Anterior cingulate cortex (tissue), 58 donors: ENCODE measurements around the gene ATP9A.
"Not testable (repeated sequence)": the region's sequence is repeated elsewhere in the genome, so short reads cannot be mapped to it uniquely, and the experiment has no call there.

Experiments used
- DNase-seq, 58 donors: peaks; one replicate each; lab custom pipeline; 2025; lab: John Stamatoyannopoulos, UW

ATP9A gene

DNA sequence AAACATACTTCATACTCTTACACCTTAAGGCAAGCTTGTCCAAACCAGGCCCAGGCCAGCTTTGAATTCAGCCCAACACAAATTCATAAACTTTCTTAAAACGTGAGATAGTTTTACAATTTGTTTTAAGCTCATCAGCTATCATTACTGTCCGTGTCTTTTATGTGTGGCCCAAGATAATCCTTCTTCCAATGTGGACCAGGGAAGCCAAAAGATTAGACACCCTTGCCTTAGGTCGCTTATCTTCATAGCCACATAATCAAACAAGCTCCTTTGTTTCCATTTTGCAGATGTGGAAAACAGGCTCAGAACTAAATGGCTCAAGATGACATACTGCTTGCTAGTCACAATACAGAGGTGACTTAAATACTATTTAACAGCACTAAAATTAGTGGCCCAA is 28.1 kb upstream of the ATP9A start:
- DNase-seq: no peak

- DNase-seq: no peak
Observed at GRCh38 chr20:51792960-51793359, 24.8 kb upstream of the ATP9A start.

DNA sequence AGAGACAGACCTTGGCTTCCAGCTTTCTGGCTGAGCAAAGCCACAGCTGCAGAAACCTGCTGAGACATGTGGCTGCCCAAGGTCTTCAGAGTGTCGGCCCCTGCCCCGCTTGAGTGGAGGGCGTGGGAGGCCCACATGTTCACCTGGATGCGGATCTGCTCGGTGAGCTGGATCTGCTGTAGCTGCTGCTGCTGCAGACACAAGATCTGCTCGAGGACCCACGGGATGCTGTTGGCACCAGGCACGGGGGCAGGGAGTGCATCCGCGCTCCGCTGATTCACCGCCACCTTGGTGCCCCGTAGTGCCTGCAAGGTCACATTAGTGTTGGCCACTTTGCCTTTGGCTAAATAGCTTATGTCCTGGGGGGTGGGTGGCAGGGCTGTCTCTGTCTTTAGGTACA is 23.4 kb upstream of the ATP9A start:
- no peak for DNase-seq

- no peak for DNase-seq
Observed at GRCh38 chr20:51790256-51790655, 22.1 kb upstream of the ATP9A start.

GRCh38 chr20:51789434-51789833 is 21.2 kb upstream of the ATP9A start:
- DNase-seq: no peak

- no peak for DNase-seq
Observed at GRCh38 chr20:51788822-51789221, 20.6 kb upstream of the ATP9A start.

- DNase-seq: no peak
Observed at GRCh38 chr20:51784299-51784698, 16.1 kb upstream of the ATP9A start.

DNA sequence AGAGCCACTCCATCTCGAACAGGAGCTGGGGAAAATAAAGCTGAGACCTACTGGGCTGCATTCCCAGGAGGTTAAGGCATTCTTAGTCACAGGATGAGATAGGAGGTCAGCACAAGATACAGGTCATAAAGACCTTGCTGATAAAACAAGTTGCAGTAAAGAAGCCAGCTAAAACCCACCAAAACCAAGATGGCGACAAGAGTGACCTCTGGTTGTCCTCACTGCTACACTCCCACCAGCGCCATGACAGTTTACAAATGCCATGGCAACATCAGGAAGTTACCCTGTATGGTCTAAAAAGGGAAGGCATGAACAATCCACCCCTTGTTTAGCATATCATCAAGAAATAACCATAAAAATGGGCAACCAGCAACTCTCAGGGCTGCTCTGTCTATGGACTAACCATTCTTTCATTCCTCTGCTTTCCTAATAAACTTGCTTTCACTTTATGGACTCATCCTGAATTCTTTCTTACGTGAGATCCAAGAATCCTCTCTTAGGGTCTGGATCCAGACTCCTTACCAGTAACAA is 10.1 kb upstream of the ATP9A start:
- DNase-seq: not testable (repeated sequence)

- no peak for DNase-seq
Observed at GRCh38 chr20:51775241-51775640, 7.1 kb upstream of the ATP9A start.

DNA sequence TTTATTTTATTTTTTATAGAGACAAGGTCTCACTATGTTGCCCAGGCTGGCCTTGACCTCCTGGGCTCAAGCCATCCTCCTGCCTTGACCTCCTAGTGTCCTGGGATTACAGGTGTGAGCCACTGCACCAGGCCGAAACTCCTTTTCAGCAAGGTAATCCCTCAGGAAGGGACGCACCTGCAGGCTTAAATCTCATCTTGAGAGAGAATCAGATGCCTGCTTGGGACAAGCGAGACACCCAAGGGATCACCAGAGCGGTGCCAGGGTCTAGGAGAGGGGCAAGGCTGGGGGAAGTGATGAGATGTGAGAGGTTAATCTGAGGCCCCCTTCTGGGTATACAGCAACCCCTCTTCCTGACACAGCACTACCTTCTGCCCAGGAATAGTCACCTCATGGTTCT is 4.0 kb upstream of the ATP9A start:
- no peak for DNase-seq

DNA sequence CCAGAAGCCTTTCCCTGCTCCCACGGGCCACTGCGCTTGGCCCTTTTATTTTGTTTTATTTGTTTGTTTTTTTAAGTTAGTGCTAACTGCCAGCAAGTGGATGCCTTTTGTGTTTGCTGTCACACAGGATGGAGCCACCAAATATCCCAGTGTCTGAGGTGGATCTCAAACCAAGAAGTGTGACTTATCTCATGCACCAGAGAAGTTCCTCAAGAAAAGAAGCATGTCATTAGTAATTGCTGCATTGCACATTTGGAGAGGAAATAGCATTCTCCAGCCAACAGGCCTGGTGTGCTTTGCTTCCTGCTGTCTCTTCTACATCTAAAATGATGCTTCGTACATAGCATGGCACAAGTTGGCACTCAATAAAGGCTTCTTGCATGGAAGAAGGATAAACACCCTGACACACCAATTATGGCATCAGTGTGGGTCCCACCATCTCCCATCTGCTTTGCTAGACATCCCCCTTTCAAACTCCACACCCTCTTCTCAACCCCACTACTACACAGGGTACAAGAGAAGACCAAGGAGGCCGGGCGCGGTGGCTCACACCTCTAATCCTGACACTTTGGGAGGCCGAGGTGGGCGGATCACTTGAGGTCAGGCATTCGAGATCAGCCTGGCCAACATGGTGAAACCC is 1.9 kb upstream of the ATP9A start:
- DNase-seq: no peak

DNA sequence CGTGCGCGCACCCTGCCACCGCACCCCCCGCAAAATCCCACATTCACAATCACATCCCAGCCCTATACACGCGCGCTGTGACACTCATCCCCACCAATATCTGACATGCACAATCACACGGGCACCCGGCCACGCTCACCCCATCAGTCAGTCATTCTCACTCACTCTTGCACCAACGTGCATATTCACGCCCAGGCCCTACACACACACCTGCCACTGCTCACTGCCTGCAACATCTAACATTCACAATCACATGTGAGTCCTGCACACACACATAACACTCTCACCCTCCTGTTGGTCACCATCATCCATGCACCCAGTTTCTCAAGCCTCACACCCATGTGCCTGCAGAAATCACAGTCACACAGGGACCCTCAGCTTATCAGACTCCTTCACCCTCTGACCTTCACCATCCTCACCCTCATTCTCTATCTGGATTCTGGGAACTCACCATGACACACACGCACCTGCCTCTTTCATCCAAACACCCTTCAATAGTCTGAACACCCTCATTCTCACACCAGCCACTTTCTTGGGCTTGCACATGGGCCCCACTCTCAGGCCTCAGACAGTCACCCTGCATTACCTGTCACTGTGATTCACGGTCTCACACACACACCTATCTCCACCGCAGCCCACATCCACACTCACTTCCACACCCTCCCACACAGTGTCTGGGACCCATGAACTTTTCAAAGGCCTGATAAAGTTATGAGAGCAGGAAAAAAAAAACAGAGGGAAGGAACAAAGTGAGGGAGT is 748 bp upstream of the ATP9A start:
- DNase-seq: peak in 20 of 58 donors; percentile 3 to 41 (median 16)

DNA sequence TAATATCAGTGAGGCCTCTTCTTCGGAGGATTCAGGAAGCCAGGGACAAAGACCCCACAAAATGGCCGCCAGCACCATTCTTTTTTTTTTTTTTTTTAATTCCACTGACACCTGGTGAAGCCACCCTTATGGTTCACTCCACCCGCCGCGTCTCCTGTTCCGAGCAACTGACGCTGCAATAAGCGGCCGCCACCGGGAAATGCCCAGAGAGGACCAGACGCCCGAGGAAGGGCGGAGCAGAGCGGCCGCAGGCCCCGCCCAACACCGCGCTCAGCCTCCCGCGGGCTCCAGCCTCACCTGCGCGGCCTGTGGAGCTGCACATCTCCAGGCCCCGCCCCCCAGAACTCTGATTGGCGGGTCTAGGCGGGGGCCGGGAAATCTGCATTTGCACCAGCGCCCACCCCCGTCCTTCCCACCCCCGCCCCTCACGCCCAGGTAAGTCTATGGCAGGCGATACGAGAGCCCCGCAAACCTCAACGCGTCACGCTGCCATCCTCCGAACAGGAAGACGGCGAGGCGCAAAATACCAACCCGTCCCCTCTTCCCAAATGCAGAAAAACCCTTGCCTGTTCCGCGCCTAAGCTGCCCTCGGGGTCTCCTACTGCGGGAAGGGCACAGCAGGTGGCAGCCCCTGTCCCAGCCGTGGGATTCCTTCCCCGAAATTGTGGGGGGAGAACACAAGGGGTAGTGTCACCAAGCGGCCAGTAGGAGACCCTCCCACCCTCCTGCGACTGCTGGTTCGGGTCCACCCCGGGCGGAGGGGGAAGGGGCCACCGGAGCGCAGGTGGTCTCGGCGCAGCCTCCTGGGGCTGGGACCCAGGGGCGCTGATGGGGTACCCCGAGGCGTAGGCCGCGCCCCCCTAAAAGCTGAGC is 960 bp downstream of the ATP9A start:
- peak in 55 of 58 donors; percentile 24 to 88 (median 68) for DNase-seq

DNA sequence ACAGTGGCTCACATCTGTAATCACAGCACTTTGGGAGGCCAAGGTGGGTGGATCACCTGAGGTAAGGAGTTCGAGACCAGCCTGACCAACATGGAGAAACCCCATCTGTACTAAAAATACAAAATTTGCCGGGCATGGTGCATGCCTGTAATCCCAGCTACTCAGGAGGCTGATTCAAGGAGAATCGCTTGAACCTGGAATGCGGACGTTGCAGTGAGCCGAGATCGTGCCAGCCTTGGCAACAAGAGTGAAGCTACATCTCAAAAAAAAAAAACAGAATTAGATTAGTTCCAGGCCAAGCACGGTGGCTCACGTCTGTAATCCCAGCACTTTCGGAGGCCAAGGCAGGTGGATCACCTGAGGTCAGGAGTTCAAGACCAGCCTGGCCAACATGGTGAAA is 2.8 kb downstream of the ATP9A start:
- DNase-seq: not testable (repeated sequence)

DNA sequence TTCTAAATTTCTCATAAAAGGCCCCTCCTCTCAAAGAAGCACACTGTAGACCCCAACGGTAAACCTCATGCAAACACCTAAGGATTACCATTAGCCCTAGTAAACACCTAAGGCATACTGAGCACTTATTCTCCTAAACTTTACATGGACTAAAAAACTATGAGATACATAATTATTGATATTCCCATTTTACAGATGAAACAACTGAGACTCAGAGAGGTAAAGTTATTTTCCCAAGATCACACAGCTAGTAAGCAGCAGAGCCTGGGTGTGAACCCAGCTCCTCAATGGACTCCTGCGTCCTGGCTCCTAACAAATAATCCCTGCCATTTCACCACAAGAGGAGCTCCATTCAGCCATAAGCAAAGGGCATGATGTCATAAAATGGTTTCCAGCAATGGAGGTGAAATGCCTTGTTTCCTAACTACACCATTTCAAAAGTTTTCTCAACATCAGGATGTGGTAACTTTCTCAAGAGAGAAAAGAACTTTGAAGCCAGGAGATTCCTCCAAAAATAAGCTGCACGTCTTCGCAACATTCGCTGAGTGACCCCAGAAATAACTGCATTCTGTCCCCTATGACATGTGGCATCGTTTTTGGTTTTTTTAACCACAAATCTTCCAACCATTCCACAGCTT is 4.1 kb downstream of the ATP9A start:
- DNase-seq: no peak

DNA sequence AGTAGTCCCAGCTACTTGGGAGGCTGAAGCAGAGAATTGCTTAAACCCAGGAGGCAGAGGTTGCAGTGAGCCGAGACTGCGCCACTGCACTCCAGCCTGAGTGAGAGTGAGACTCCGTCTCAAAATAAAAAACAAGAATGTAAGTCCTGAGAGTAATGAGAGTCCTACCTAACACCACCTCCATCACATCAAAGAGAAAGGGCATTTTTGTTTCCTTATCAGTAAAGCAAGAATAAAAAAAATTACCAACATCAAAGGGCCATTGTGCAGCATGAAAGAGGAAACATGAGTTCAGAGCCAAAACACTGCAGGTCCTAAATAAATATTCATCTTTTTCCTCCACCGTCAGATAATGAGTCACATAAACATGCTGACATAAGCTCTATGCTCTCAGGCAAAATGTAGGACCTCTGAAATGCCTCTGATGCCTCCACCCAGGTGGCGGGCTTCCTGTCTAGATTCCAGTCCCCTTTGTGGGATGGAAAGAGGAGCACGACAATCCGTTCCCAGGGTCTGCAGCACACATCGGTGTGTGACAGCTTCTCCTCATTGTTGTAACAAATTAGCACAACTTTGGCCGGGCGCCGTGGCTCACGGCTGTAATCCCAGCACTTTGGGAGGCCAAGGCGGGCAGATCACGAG is 7.2 kb downstream of the ATP9A start:
- DNase-seq: peak in 1 of 58 donors; percentile 15

- peak in 1 of 58 donors; percentile 4 for DNase-seq
Observed at GRCh38 chr20:51759769-51760510, 8.2 kb downstream of the ATP9A start.

GRCh38 chr20:51758978-51759544 is 9.1 kb downstream of the ATP9A start:
- DNase-seq: peak in 45 of 58 donors; percentile 11 to 85 (median 52)

DNA sequence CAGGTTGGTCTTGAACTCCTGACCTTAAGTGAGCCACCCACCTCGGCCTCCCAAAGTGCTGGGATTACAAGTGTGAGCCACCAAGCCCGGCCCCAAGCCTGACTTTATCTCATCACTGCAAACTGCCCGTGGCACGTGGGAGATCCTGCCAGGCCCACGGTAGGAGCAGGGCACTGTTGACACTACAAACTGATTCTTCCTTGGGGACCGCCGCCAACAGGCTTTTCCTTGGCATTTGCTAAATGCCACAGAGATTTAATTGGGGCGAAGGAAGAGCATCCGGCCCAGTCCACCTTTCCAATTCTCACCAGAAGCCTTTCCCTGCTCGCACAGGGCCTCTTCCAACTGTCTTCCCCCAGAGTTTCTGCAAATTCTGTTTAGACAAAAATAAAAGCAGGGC is 11.0 kb downstream of the ATP9A start:
- peak in 6 of 58 donors; percentile 3 to 17 (median 11) for DNase-seq
